GM19438 (cell line): ENCODE results near the gene TFF3.

Source experiments
- ATAC-seq: cut with Tn5 transposase; IDR thresholded peaks from one replicate; pipeline ENCODE4 v1.9.1; 2021; ENCODE audit warnings: low read depth; ENCODE audit not compliant: unreplicated experiment

Gene TFF3

GRCh38 chr21:42291751-42292562 lies 23.3 kb downstream of the TFF3 start:
- no peak for ATAC-seq

GRCh38 chr21:42291003-42291750 lies 24.0 kb downstream of the TFF3 start:
- ATAC-seq, result no peak

GRCh38 chr21:42290505-42290904 lies 24.7 kb downstream of the TFF3 start:
- ATAC-seq, result no peak

GRCh38 chr21:42289926-42290325 lies 25.3 kb downstream of the TFF3 start:
- ATAC-seq, result no peak

- no peak for ATAC-seq
Measured at GRCh38 chr21:42288962-42289361, 26.2 kb downstream of the TFF3 start.

GRCh38 chr21:42287193-42288083 lies 27.8 kb downstream of the TFF3 start:
- ATAC-seq, result no peak

GRCh38 chr21:42286416-42286815 lies 28.8 kb downstream of the TFF3 start:
- no peak for ATAC-seq

- ATAC-seq, result no peak
Measured at GRCh38 chr21:42285569-42286245, 29.5 kb downstream of the TFF3 start.

GRCh38 chr21:42282715-42283114 lies 32.5 kb downstream of the TFF3 start:
- ATAC-seq, result no peak

- no peak for ATAC-seq
Measured at GRCh38 chr21:42282021-42282420, 33.2 kb downstream of the TFF3 start.

GRCh38 chr21:42281181-42281680 lies 34.0 kb downstream of the TFF3 start:
- no peak for ATAC-seq

- no peak for ATAC-seq
Measured at GRCh38 chr21:42280356-42281180, 34.6 kb downstream of the TFF3 start.

- no peak for ATAC-seq
Measured at GRCh38 chr21:42279888-42280287, 35.3 kb downstream of the TFF3 start.

- ATAC-seq, result no peak
Measured at GRCh38 chr21:42279341-42279871, 35.8 kb downstream of the TFF3 start.

GRCh38 chr21:42278451-42279149 lies 36.6 kb downstream of the TFF3 start:
- ATAC-seq, result no peak

- ATAC-seq, result no peak
Measured at GRCh38 chr21:42277593-42277992, 37.6 kb downstream of the TFF3 start.

- no peak for ATAC-seq
Measured at GRCh38 chr21:42276526-42277154, 38.6 kb downstream of the TFF3 start.

- ATAC-seq, result no peak
Measured at GRCh38 chr21:42276076-42276475, 39.1 kb downstream of the TFF3 start.
